ENCODE data around the gene BPIFB4. TPM values are rescaled to one million over a fixed set of nuclear protein-coding genes. Genes with fewer than 3 reads are reported as not detected.
"Not testable (repeated sequence)": the region's sequence is repeated elsewhere in the genome, so short reads cannot be mapped to it uniquely, and the experiment has no call there.

BPIFB4 gene
- total RNA-seq, 2 experiments from 2014 or later: not detected

DNA sequence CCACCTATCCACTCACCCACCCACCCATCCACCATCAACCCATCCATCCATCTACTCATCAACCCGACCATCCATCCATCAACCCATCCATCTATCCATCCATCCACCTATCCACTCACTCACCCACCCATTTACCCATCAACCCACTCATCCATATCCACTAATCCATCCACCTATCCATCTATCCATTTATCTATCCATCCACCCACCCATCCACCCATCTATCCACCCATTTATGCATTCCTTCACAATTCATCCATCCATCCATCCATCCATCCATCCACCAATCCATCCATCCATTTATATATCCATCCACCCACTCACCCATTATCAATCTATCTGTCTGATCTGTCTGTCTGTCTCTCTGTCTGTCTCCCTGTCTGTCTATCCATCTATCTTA lies 14.1 kb downstream of the BPIFB4 start:
- intact Hi-C loops (cut with DNase I, micrococcal nuclease): loop anchor here (10.0 kb wide), 2 partner anchors 201 to 419 kb away; partner anchors contain the start of gene C20orf203 (in 1 of the 2)
- POLR2A ChIA-PET: no interaction called here
- no peaks in the 10 kb centered on the region for H3K36me3 Mint-ChIP-seq (ENCODE audit: low read depth)

DNA sequence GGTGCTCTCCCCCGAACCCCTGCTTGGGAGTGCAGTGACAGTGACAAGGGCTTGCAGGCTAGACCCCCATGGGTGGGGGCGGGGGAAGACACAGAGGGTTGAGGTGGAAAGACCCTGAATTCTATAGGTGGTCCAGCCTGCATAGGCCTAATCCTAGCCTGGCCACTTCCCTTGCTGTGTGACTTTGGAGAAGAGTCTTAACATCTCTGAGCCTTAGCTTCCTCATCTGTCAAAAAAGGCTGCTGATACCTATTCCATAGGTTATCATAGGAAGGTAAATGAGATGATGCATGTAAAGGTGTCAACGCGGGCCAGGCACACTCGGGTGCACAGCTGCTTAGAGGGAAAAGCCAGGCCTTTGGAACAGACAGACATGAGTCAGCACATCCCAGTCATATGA lies 15.8 kb downstream of the BPIFB4 start:
- no peak overlapping the region for H3K4me3 ChIP-seq (ENCODE audit: low read length)
- Mint-ChIP-seq H3K9me3 (no peaks in the 10 kb centered on the region), H3K4me1 (ENCODE audit: low read depth) (peaks cover 11% of the 10 kb centered on the region), H3K27me3 (no peaks in the 10 kb centered on the region), H3K36me3 (ENCODE audit: low read depth) (no peaks in the 10 kb centered on the region), H3K4me3 (no peak overlapping the region), H3K27ac (no peak overlapping the region)
- TF ChIP-seq, protein P1, sequence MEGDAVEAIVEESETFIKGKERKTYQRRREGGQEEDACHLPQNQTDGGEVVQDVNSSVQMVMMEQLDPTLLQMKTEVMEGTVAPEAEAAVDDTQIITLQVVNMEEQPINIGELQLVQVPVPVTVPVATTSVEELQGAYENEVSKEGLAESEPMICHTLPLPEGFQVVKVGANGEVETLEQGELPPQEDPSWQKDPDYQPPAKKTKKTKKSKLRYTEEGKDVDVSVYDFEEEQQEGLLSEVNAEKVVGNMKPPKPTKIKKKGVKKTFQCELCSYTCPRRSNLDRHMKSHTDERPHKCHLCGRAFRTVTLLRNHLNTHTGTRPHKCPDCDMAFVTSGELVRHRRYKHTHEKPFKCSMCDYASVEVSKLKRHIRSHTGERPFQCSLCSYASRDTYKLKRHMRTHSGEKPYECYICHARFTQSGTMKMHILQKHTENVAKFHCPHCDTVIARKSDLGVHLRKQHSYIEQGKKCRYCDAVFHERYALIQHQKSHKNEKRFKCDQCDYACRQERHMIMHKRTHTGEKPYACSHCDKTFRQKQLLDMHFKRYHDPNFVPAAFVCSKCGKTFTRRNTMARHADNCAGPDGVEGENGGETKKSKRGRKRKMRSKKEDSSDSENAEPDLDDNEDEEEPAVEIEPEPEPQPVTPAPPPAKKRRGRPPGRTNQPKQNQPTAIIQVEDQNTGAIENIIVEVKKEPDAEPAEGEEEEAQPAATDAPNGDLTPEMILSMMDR (IDR thresholded peaks at IDR 0.05): no peak
- DNase-seq: no peak
- peaks cover 6% of the 10 kb centered on the region for H3K4me1 ChIP-seq (ENCODE audit: insufficient read depth, low read length)
- H3K9me3 ChIP-seq (ENCODE audit: control insufficient read depth in 1 of 2, insufficient read depth in 1 of 2, low read length in 2 of 2): no peaks in the 10 kb centered on the region
- ChIA-PET POLR2A (no interaction called here), CTCF (interaction anchor here (1.7 kb wide), 1 partner anchor 193 kb away, joined by 15 read pairs; no protein-coding TSS in a partner anchor)
- intact Hi-C loops (cut with DNase I, micrococcal nuclease): loop anchor here (5.0 to 10.0 kb wide), 3 partner anchors 200 to 423 kb away; partner anchors contain the start of gene C20orf203 (in 2 of the 2)
- no peak overlapping the region for H3K27ac ChIP-seq (ENCODE audit: low read depth in 1 of 2, low read length in 2 of 2)
- ATAC-seq (ENCODE audit: poor library complexity): no peak
- H3K36me3 ChIP-seq (ENCODE audit: insufficient read depth, low read length): no peaks in the 10 kb centered on the region
- no peaks in the 10 kb centered on the region for H3K27me3 ChIP-seq (ENCODE audit: control insufficient read depth in 1 of 2, insufficient read depth in 2 of 2, low read length in 2 of 2)

More for the DNA sequence above, 14.1 kb downstream of the BPIFB4 start:
- ATAC-seq (ENCODE audit: poor library complexity): no peak
- H3K36me3 ChIP-seq (ENCODE audit: insufficient read depth, low read length): no peaks in the 10 kb centered on the region
- Mint-ChIP-seq H3K9me3 (no peaks in the 10 kb centered on the region), H3K4me3 (no peak overlapping the region), H3K4me1 (ENCODE audit: low read depth) (peaks cover 11% of the 10 kb centered on the region), H3K27me3 (no peaks in the 10 kb centered on the region), H3K27ac (no peak overlapping the region)
- DNase-seq: no peak
- H3K4me1 ChIP-seq (ENCODE audit: insufficient read depth, low read length): peaks cover 6% of the 10 kb centered on the region
- TF ChIP-seq, protein P1 (IDR thresholded peaks at IDR 0.05): no peak
- H3K27me3 ChIP-seq (ENCODE audit: control insufficient read depth in 1 of 2, insufficient read depth in 2 of 2, low read length in 2 of 2): no peaks in the 10 kb centered on the region
- CTCF ChIA-PET: no interaction called here
- H3K4me3 ChIP-seq (ENCODE audit: low read length): no peak overlapping the region
- no peak overlapping the region for H3K27ac ChIP-seq (ENCODE audit: low read depth in 1 of 2, low read length in 2 of 2)
- H3K9me3 ChIP-seq (ENCODE audit: control insufficient read depth in 1 of 2, insufficient read depth in 1 of 2, low read length in 2 of 2): no peaks in the 10 kb centered on the region

DNA sequence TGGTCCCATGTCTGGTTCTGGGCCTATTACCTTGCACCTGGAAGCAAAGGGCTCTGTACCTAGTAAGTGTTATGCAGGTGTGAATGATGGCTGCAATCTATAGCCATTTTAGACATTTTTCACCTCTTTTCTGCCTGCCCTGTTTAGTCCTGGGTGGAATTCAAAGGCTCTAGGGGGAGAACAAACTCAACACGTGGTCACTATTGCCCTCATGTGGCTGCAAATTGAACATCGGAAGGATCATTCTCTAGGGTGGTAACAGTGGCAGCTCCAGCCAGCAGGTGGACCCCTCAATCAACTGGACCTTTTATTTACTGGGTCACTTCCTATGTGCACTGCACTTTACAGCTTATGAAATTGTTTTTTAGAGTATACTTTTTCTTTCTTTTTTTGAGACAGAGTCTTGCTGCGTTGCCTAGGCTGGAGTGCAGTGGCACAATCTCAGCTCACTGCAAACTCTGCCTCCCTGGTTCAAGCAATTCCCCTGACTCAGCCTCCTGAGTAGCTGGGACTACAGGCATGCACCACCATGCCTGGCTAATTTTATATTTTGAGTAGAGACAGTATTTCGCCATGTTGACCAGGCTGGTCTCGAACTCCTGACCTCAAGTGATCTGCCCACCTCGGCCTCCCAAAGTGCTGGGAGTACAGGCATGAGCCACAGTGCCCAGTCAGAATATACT lies 16.6 kb downstream of the BPIFB4 start:
- intact Hi-C loops (cut with DNase I, micrococcal nuclease): loop anchor here (1.0 to 10.0 kb wide), 5 partner anchors 194 to 424 kb away; partner anchors contain the start of gene C20orf203 (in 2 of the 2)
- H3K27ac Mint-ChIP-seq; H3K9me3 Mint-ChIP-seq; H3K36me3 Mint-ChIP-seq (ENCODE audit: low read depth); H3K27ac ChIP-seq (ENCODE audit: low read depth in 1 of 2, low read length in 2 of 2); H3K4me3 Mint-ChIP-seq; H3K4me3 ChIP-seq (ENCODE audit: low read length); H3K27me3 Mint-ChIP-seq; H3K27me3 ChIP-seq (ENCODE audit: control insufficient read depth in 1 of 2, insufficient read depth in 2 of 2, low read length in 2 of 2); H3K36me3 ChIP-seq (ENCODE audit: insufficient read depth, low read length); H3K4me1 ChIP-seq (ENCODE audit: insufficient read depth, low read length); H3K9me3 ChIP-seq (ENCODE audit: control insufficient read depth in 1 of 2, insufficient read depth in 1 of 2, low read length in 2 of 2): not testable (repeated sequence)
- DNase-seq: peak in 13 of 14 experiments; percentile 11 to 72 (median 29)
- H3K4me1 Mint-ChIP-seq (ENCODE audit: low read depth): peaks cover 11% of the 10 kb centered on the region
- ChIA-PET CTCF (interaction anchor here (0.6 to 1.7 kb wide), 4 partner anchors 145 to 194 kb away, joined by 3 to 15 read pairs (median 3); no protein-coding TSS in a partner anchor), POLR2A (interaction anchor here (1.2 kb wide), 1 partner anchor 194 kb away, joined by 9 read pairs; no protein-coding TSS in a partner anchor)
- ATAC-seq (ENCODE audit: poor library complexity): peak; percentile 75
- TF ChIP-seq, protein P1 (IDR thresholded peaks at IDR 0.05): peak; percentile 80

All from CD4-positive, alpha-beta T cell (primary cell).